ENCODE measurements around the gene GPX4. TPM values are rescaled to one million over a fixed set of nuclear protein-coding genes. Genes with fewer than 3 reads are reported as not detected.

Gene GPX4
- polyA plus RNA-seq, 1 donor from 2014 or later, result 713 TPM

GRCh38 chr19:1155352-1156304, 51.8 kb downstream of the GPX4 start:
- Histone ChIP-seq H3K4me2 (ENCODE audit: low read length) (no peak overlapping the region), H3K27ac (ENCODE audit: low read length) (no peak overlapping the region), H3K9me3 (ENCODE audit: low read length) (no peaks in the 10 kb centered on the region), H3K27me3 (ENCODE audit: insufficient read depth, low read depth, low read length) (no peaks in the 10 kb centered on the region), H2AFZ (ENCODE audit: low read depth, low read length) (no peak overlapping the region), H3K36me3 (ENCODE audit: insufficient read depth, low read length) (no peaks in the 10 kb centered on the region), H3K9me2 (ENCODE audit: insufficient read depth, low read length) (no peaks in the 10 kb centered on the region), H3K79me2 (replicated peaks; ENCODE audit: insufficient read depth, low read length) (no peaks in the 10 kb centered on the region), H3K9ac (ENCODE audit: low read length) (no peak overlapping the region), H4K20me1 (ENCODE audit: insufficient read depth) (no peaks in the 10 kb centered on the region), H3K4me3 (ENCODE audit: low read length) (no peak overlapping the region), H3F3A (ENCODE audit: insufficient read depth, low read length, poor library complexity, severe bottlenecking) (no peaks in the 10 kb centered on the region)
- no peak for TF ChIP-seq POLR2AphosphoS5 (IDR thresholded peaks at IDR 0.05)

Other genes starting within 250 kb of the GPX4 start
- 3.8 and 5.3 TPM in 2 replicates for gene CFD, start 244.3 kb upstream of the GPX4 start, polyA plus RNA-seq
- gene MED16, start 210.8 kb upstream of the GPX4 start, polyA plus RNA-seq, result 13.3 and 17.0 TPM in 2 replicates
- gene RNU6-9, start 210.5 kb upstream of the GPX4 start, polyA plus RNA-seq, result not detected in 2 replicates
- gene R3HDM4, start 190.8 kb upstream of the GPX4 start, polyA plus RNA-seq, result 51.2 and 71.8 TPM in 2 replicates
- 0.76 and 5.4 TPM in 2 replicates for gene KISS1R, start 186.7 kb upstream of the GPX4 start, polyA plus RNA-seq
- 5.7 and 11.4 TPM in 2 replicates for gene ARID3A, start 178.0 kb upstream of the GPX4 start, polyA plus RNA-seq
- gene WDR18, start 119.6 kb upstream of the GPX4 start, polyA plus RNA-seq, result 64.9 and 90.1 TPM in 2 replicates
- 0.46 and 5.0 TPM in 2 replicates for gene GRIN3B, start 103.6 kb upstream of the GPX4 start, polyA plus RNA-seq
- gene TMEM259, start 82.9 kb upstream of the GPX4 start, polyA plus RNA-seq, result 176 and 208 TPM in 2 replicates
- gene RNU6-2, start 82.5 kb upstream of the GPX4 start, polyA plus RNA-seq, result not detected in 2 replicates
- 42.8 and 45.3 TPM in 2 replicates for gene CNN2, start 77.4 kb upstream of the GPX4 start, polyA plus RNA-seq
- gene ABCA7, start 63.9 kb upstream of the GPX4 start, polyA plus RNA-seq, result 51.8 and 75.2 TPM in 2 replicates
- gene ARHGAP45, start 36.8 kb upstream of the GPX4 start, polyA plus RNA-seq, result 2.8 and 3.3 TPM in 2 replicates
- gene POLR2E, start 8.6 kb upstream of the GPX4 start, polyA plus RNA-seq, result 168 and 172 TPM in 2 replicates
- gene SBNO2, start 70.3 kb downstream of the GPX4 start, polyA plus RNA-seq, result 4.8 and 5.2 TPM in 2 replicates
- gene STK11, start 101.8 kb downstream of the GPX4 start, polyA plus RNA-seq, result 51.6 and 62.5 TPM in 2 replicates
- gene CBARP, start 134.0 kb downstream of the GPX4 start, polyA plus RNA-seq, result 18.2 and 24.5 TPM in 2 replicates
- gene ATP5F1D, start 137.8 kb downstream of the GPX4 start, polyA plus RNA-seq, result 22.8 and 47.8 TPM in 2 replicates
- 24.8 and 28.3 TPM in 2 replicates for gene MIDN, start 144.6 kb downstream of the GPX4 start, polyA plus RNA-seq
- gene CIRBP, start 165.3 kb downstream of the GPX4 start, polyA plus RNA-seq, result 1,663 and 1,665 TPM in 2 replicates
- gene FAM174C, start 171.5 kb downstream of the GPX4 start, polyA plus RNA-seq, result 21.7 and 28.4 TPM in 2 replicates
- gene EFNA2, start 181.9 kb downstream of the GPX4 start, polyA plus RNA-seq, result 9.8 and 10.3 TPM in 2 replicates